GM12874 (cell line): Measurements from ENCODE around the gene MNAT1.
A peak's percentile ranks its signal among the peaks of the same experiment; 100 is the strongest.

Experiments
- TF ChIP-seq, protein P1 (sequence below): IDR thresholded peaks from 2 replicates; pipeline ENCODE4 v1.5.1; 2011; ENCODE audit warnings: low read depth, mild to moderate bottlenecking, control low read depth, low read length, moderate library complexity; ENCODE audit not compliant: insufficient read depth

Gene MNAT1

DNA sequence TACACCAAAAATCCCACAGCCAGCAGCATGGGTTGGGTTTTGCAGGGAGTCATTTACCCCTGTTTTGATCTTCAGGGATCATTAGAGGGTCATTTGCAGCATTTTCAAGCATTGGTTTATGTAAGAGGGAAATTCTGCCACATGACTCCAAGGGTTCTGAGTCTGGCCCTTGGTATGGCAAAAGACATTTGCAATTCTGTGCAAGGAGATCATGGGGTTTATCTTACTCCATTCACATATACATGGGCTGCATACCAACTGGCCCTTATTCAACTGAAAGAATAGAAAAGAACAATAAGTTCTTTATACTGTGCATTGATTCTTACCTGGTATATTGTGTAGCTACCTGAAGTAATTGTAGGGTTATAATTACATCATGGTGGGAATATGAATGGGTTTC is 24.1 kb upstream of the MNAT1 start:
- TF ChIP-seq, protein P1, sequence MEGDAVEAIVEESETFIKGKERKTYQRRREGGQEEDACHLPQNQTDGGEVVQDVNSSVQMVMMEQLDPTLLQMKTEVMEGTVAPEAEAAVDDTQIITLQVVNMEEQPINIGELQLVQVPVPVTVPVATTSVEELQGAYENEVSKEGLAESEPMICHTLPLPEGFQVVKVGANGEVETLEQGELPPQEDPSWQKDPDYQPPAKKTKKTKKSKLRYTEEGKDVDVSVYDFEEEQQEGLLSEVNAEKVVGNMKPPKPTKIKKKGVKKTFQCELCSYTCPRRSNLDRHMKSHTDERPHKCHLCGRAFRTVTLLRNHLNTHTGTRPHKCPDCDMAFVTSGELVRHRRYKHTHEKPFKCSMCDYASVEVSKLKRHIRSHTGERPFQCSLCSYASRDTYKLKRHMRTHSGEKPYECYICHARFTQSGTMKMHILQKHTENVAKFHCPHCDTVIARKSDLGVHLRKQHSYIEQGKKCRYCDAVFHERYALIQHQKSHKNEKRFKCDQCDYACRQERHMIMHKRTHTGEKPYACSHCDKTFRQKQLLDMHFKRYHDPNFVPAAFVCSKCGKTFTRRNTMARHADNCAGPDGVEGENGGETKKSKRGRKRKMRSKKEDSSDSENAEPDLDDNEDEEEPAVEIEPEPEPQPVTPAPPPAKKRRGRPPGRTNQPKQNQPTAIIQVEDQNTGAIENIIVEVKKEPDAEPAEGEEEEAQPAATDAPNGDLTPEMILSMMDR = no peak

DNA sequence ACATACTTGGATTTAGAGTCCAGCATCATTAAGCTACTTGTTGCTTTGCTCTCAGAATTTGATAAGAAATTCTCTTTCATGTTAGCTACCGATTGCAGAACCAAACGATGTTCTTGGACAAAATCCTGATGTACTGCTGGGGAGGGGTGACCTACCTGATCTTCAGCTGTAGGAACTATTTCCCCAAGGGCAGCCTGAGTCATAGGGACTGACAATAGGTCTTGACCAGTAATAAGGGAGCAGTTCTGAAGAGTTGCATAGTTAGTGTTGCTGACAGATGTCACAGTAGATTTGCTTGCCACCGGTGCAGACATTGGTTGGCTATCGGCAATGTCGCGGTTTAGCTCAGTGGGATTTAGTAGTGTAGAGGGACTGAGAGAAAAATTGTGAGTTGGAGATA is 21.0 kb upstream of the MNAT1 start:
- TF ChIP-seq, protein P1 = no peak

DNA sequence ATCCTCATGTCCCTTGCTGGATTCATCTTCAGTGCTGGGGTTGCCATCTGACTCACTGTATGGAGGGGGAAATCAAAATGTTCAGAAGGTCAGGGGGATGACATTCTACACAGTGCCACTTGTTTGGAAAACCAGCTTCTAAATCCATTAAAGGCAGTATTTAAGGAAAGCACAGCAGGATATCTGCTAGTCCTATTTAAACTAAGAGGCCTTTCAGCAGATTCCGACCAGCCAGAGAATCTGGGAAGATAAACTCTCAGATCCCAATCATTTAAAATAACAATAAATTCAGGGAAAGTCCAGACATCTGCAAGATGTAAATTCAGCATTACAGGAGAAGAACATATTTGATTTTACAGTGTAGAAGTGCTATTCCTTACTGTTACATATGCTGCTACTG is 14.2 kb upstream of the MNAT1 start:
- TF ChIP-seq, protein P1 = no peak

DNA sequence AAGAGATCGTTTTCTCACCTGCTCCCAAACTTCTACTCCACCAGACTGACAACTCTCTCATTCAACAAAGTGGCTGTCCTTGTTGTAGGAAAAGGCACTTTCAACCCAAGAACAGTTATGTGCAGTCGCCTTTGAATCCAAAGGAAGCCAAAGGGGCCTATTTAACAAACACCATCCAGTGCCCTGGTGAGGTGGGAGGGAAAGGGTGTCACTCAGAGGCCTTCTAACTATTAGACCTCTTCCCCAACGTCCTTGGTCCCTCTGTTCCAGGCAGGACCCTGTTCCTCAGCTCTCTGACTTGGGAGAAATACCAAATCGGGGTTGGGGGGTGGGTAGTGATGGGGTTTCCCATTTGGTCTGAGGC is 13.6 kb upstream of the MNAT1 start:
- TF ChIP-seq, protein P1 = no peak

DNA sequence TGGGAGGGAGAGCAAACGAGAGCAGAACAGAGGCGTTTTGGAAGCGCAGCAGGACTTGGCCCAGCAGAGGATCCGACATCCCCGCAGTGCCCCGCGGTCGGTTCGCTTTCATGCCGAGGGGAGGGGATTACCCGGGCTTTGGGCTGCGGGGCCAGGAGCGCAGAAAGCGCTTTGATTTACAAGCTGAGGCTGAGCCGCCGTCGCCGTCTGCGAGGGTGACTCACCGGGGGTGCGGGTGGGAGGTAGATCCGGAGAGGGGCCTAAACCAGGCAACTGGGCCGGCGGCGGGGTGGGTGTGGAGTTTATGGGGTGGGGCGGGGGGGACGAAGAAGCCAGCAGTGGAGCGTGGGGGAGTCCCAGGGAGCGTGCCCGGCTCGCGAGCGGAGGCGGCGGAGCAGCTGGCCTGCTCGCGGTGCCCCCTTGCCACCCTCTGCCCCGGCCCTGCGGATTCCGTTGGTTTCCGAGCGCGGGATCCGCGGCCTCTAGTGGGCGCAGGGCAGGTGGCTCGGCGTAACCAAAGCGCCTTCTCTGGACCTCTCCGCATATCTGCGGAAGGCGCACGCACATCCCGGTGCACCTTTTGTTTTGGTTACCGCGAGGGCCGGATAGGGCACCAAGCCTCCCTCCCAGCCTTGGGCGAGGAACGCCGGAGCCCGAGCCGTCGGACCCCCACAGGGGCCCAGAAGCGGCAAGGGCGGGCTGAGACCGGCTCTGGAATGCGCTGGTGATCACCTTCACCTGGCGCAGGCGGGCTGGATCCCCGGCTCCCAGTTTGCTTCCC is 13.0 kb upstream of the MNAT1 start:
- TF ChIP-seq, protein P1 = peak; percentile 43

DNA sequence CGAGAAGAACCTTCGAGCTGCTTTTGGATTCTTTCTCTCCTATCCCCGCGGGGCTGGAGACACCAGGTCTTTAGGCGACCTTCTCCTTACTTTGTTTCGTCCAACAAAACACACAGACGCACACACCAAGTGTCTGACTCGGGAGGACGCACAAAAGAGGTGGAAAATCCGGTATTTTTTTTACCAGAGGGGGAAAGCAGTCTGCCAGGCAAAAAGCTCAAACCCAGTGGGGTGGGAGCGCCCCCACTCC is 12.5 kb upstream of the MNAT1 start:
- TF ChIP-seq, protein P1 = no peak

DNA sequence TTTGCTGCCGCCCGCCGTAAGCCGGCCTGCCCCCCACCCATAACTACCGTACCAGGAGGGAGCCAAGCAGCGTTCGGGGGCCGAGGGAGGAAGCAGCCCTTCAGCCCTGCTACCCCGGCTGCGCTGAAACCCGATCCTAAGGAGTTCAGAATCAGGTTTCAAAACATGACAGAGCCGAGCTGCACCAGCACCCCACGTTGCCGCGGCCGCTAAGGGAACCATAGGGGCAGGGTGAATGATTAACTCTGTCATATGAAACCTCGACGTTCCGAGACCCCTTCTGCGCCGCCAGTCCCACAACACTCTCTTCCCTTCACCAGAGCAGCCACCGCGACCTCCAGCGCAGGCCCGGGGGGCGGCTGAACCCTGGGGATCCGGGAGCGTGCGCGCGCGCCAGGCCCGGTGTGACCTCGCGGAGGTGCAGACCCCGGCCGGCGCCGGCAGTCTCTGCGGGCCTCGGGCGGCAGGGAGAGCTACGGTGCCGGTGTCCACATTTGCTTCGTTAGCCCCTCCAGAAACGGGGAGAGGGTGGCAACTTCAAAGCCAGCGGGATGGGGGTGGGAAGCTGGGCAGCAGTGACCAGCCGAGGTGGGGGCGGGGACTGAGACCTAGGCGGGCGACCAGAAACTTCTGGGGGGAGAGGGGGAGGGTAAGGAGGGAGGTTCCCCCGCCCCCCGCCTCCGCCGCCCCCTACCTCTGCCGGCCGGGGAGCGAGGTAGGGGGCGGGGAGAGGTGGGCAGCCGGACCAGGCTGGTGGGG is 12.0 kb upstream of the MNAT1 start:
- TF ChIP-seq, protein P1 = no peak
